ENCODE data around the gene RNF213.

RNF213 gene

GRCh38 chr17:80374732-80375585 lies 114.3 kb downstream of the RNF213 start:
- Histone ChIP-seq H3K79me2 (peaks cover 6% of the 10 kb centered on the region), H3K9ac (no peak overlapping the region), H3K27ac (no peak overlapping the region), H3K4me1 (peaks cover 2% of the 10 kb centered on the region), H2AFZ (no peak overlapping the region), H3K4me3 (ENCODE audit: low read depth, low read length) (no peak overlapping the region), H3K4me2 (ENCODE audit: low read length) (no peak overlapping the region), H3K36me3 (ENCODE audit: control insufficient read depth, insufficient read depth, low read length) (no peaks in the 10 kb centered on the region), H3K9me3 (ENCODE audit: control insufficient read depth, low read length) (no peaks in the 10 kb centered on the region), H3K27me3 (ENCODE audit: control insufficient read depth, insufficient read depth, low read length) (no peaks in the 10 kb centered on the region)
- TF ChIP-seq CTCF (IDR thresholded peaks at IDR 0.05): no peak

GRCh38 chr17:80376531-80376930 lies 115.9 kb downstream of the RNF213 start:
- H3K27ac ChIP-seq: no peak overlapping the region
- no peak overlapping the region for H3K9ac ChIP-seq
- H2AFZ ChIP-seq: no peak overlapping the region
- H3K36me3 ChIP-seq (ENCODE audit: control insufficient read depth, insufficient read depth, low read length): no peaks in the 10 kb centered on the region
- no peaks in the 10 kb centered on the region for H3K27me3 ChIP-seq (ENCODE audit: control insufficient read depth, insufficient read depth, low read length)
- peaks cover 6% of the 10 kb centered on the region for H3K79me2 ChIP-seq
- H3K4me1 ChIP-seq: peaks cover 2% of the 10 kb centered on the region
- no peak overlapping the region for H3K4me2 ChIP-seq (ENCODE audit: low read length)
- H3K9me3 ChIP-seq (ENCODE audit: control insufficient read depth, low read length): no peaks in the 10 kb centered on the region
- H3K4me3 ChIP-seq (ENCODE audit: low read depth, low read length): no peak overlapping the region
- no peak for TF ChIP-seq CTCF (IDR thresholded peaks at IDR 0.05)

- no peak overlapping the region for H3K4me3 ChIP-seq (ENCODE audit: low read depth, low read length)
- no peaks in the 10 kb centered on the region for H3K9me3 ChIP-seq (ENCODE audit: control insufficient read depth, low read length)
- TF ChIP-seq CTCF (IDR thresholded peaks at IDR 0.05): no peak
- no peak overlapping the region for H3K9ac ChIP-seq
- H3K4me2 ChIP-seq (ENCODE audit: low read length): no peak overlapping the region
- H3K79me2 ChIP-seq: peaks cover 4% of the 10 kb centered on the region
- H3K27me3 ChIP-seq (ENCODE audit: control insufficient read depth, insufficient read depth, low read length): no peaks in the 10 kb centered on the region
- H2AFZ ChIP-seq: no peak overlapping the region
- no peak overlapping the region for H3K27ac ChIP-seq
- no peaks in the 10 kb centered on the region for H3K36me3 ChIP-seq (ENCODE audit: control insufficient read depth, insufficient read depth, low read length)
- H3K4me1 ChIP-seq: peaks cover 2% of the 10 kb centered on the region
Observed at GRCh38 chr17:80377798-80378197, 117.1 kb downstream of the RNF213 start.

GRCh38 chr17:80379348-80379747 lies 118.7 kb downstream of the RNF213 start:
- no peak overlapping the region for H3K4me3 ChIP-seq (ENCODE audit: low read depth, low read length)
- peaks cover 2% of the 10 kb centered on the region for H3K79me2 ChIP-seq
- H3K27me3 ChIP-seq (ENCODE audit: control insufficient read depth, insufficient read depth, low read length): no peaks in the 10 kb centered on the region
- H2AFZ ChIP-seq: no peak overlapping the region
- H3K9me3 ChIP-seq (ENCODE audit: control insufficient read depth, low read length): no peaks in the 10 kb centered on the region
- H3K4me2 ChIP-seq (ENCODE audit: low read length): no peak overlapping the region
- H3K4me1 ChIP-seq: peaks cover 5% of the 10 kb centered on the region
- H3K9ac ChIP-seq: no peak overlapping the region
- no peak overlapping the region for H3K27ac ChIP-seq
- H3K36me3 ChIP-seq (ENCODE audit: control insufficient read depth, insufficient read depth, low read length): no peaks in the 10 kb centered on the region
- TF ChIP-seq CTCF (IDR thresholded peaks at IDR 0.05): no peak

- Histone ChIP-seq H2AFZ (no peak overlapping the region), H3K4me2 (ENCODE audit: low read length) (no peak overlapping the region), H3K27ac (no peak overlapping the region), H3K36me3 (ENCODE audit: control insufficient read depth, insufficient read depth, low read length) (no peaks in the 10 kb centered on the region), H3K79me2 (peaks cover 2% of the 10 kb centered on the region), H3K9me3 (ENCODE audit: control insufficient read depth, low read length) (no peaks in the 10 kb centered on the region), H3K4me3 (ENCODE audit: low read depth, low read length) (no peak overlapping the region), H3K4me1 (peaks cover 12% of the 10 kb centered on the region), H3K9ac (no peak overlapping the region), H3K27me3 (ENCODE audit: control insufficient read depth, insufficient read depth, low read length) (no peaks in the 10 kb centered on the region)
- no peak for TF ChIP-seq CTCF (IDR thresholded peaks at IDR 0.05)
Observed at GRCh38 chr17:80380068-80380467, 119.4 kb downstream of the RNF213 start.
